NCI-H446 (cell line): Measurements from ENCODE around the gene PLAAT5.
"Not testable (repeated sequence)": the region's sequence is repeated elsewhere in the genome, so short reads cannot be mapped to it uniquely, and the experiment has no call there.

Experiments
- DNase-seq, 2 experiments: peaks; one replicate each; lab custom pipeline; 2025; lab: John Stamatoyannopoulos, UW

Gene PLAAT5

GRCh38 chr11:63490551-63491239 lies at the start of gene PLAAT5:
TSS of gene PLAAT5 (minus strand) at chr11:63491167. CDS start at chr11:63491034, 133 bp downstream.
- no peak for DNase-seq

GRCh38 chr11:63537293-63538101 lies 46.5 kb upstream of the PLAAT5 start:
- peak; percentile 56 to 79 for DNase-seq

- DNase-seq: no peak
Measured at GRCh38 chr11:63536669-63537292, 45.8 kb upstream of the PLAAT5 start, which contains the start of gene PLAAT4. TSS of gene PLAAT4 (plus strand) at chr11:63536808. CDS start at chr11:63536869, 61 bp downstream.

- DNase-seq: no peak
Measured at GRCh38 chr11:63535734-63536133, 44.8 kb upstream of the PLAAT5 start.

GRCh38 chr11:63534895-63535461 lies 44.0 kb upstream of the PLAAT5 start:
- DNase-seq: no peak

GRCh38 chr11:63534076-63534475 lies 43.1 kb upstream of the PLAAT5 start:
- DNase-seq: no peak

- DNase-seq: no peak
Measured at GRCh38 chr11:63532799-63533475, 42.0 kb upstream of the PLAAT5 start.

- DNase-seq: no peak
Measured at GRCh38 chr11:63532117-63532516, 41.1 kb upstream of the PLAAT5 start.

- DNase-seq: not testable (repeated sequence)
Measured at GRCh38 chr11:63531074-63531792, 40.3 kb upstream of the PLAAT5 start.

GRCh38 chr11:63530021-63530420 lies 39.1 kb upstream of the PLAAT5 start:
- no peak for DNase-seq

- DNase-seq: not testable (repeated sequence)
Measured at GRCh38 chr11:63529373-63529772, 38.4 kb upstream of the PLAAT5 start.

GRCh38 chr11:63528729-63529278 lies 37.8 kb upstream of the PLAAT5 start:
- DNase-seq: not testable (repeated sequence)

GRCh38 chr11:63528156-63528555 lies 37.2 kb upstream of the PLAAT5 start:
- DNase-seq: not testable (repeated sequence)

- DNase-seq: no peak
Measured at GRCh38 chr11:63527667-63528066, 36.7 kb upstream of the PLAAT5 start.

- DNase-seq: no peak
Measured at GRCh38 chr11:63523151-63523550, 32.2 kb upstream of the PLAAT5 start.

GRCh38 chr11:63521896-63522295 lies 30.9 kb upstream of the PLAAT5 start:
- DNase-seq: no peak

- DNase-seq: no peak
Measured at GRCh38 chr11:63520606-63521170, 29.7 kb upstream of the PLAAT5 start.

- DNase-seq: no peak
Measured at GRCh38 chr11:63518548-63518947, 27.6 kb upstream of the PLAAT5 start.

- DNase-seq: no peak
Measured at GRCh38 chr11:63517156-63517555, 26.2 kb upstream of the PLAAT5 start.

GRCh38 chr11:63516109-63516508 lies 25.1 kb upstream of the PLAAT5 start:
- DNase-seq: no peak
